Measurements from ENCODE around the gene ZNF189. TPM values are rescaled to one million over a fixed set of nuclear protein-coding genes. Genes with fewer than 3 reads are reported as not detected.

Gene ZNF189
- total and polyA plus RNA-seq, 2 donors (not counting 3 experiments of a cell fraction or from before 2014, with no cell fraction given): 3.3 to 14.6 TPM

DNA sequence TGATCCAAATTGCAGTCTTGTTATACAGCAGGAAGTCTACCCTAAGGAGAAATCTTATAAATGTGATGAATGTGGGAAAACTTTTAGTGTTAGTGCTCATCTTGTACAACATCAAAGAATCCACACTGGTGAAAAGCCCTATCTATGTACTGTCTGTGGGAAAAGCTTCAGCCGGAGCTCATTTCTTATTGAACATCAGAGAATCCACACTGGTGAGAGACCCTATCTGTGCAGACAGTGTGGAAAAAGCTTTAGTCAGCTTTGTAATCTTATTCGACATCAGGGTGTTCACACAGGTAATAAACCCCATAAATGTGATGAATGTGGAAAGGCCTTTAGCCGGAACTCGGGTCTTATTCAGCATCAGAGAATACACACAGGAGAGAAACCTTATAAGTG lies 10.4 kb downstream of the ZNF189 start:
- ChIA-PET POLR2A (interaction anchor here (1.4 kb wide), 1 partner anchor 9 kb away, joined by 3 read pairs; no protein-coding TSS in a partner anchor), CTCF (no interaction called here)
- H3K79me2 ChIP-seq (ENCODE audit: control insufficient read depth, insufficient read depth, low read length): no peaks in the 10 kb centered on the region
- no peak overlapping the region for H2AFZ ChIP-seq (ENCODE audit: low read depth, low read length)
- dilution Hi-C loops (cut with MboI; ENCODE audit: extremely low pct_ligation_motif_present, low sequenced_read_pairs): no loop called here
- H3K27me3 ChIP-seq (ENCODE audit: control insufficient read depth in 2 of 2, insufficient read depth in 2 of 2, low read length in 2 of 2): no peaks in the 10 kb centered on the region
- H3K27ac ChIP-seq (ENCODE audit: insufficient read depth, low read depth, low read length): no peak overlapping the region
- H3K36me3 ChIP-seq (ENCODE audit: control insufficient read depth in 2 of 2, extremely low read depth in 1 of 2, insufficient read depth in 2 of 2, low read length in 2 of 2): peaks cover 18 to 32% of the 10 kb centered on the region in 2 experiments
- peaks cover 30% of the 10 kb centered on the region for H3K9me3 ChIP-seq (replicated peaks; ENCODE audit: control insufficient read depth, insufficient read depth, low read length)
- DNase-seq (ENCODE audit: low read depth, low spot score) (no peak), FAIRE-seq (no peak)
- no TSS peak for BruUV-seq (replicated peaks)
- H3K9ac ChIP-seq (replicated peaks; ENCODE audit: extremely low read depth, insufficient read depth, low read length): no peak overlapping the region
- no peaks in the 10 kb centered on the region for H3K9me1 ChIP-seq (replicated peaks; ENCODE audit: control insufficient read depth, extremely low read depth, insufficient read depth, low read length)
- H3K4me1 ChIP-seq (ENCODE audit: control insufficient read depth, extremely low read depth, insufficient read depth, low read length): no peaks in the 10 kb centered on the region
- no peak overlapping the region for H3K4me2 ChIP-seq (ENCODE audit: insufficient read depth, low read length)
- no peaks in the 10 kb centered on the region for H4K20me1 ChIP-seq (replicated peaks; ENCODE audit: control insufficient read depth, extremely low read depth, insufficient read depth, low read length)
- no peak overlapping the region for H3K4me3 ChIP-seq (replicated peaks in 1 of 3; ENCODE audit: insufficient read depth in 1 of 3, low read depth in 1 of 3, low read length in 3 of 3)
- TF ChIP-seq POLR2A (IDR thresholded peaks at IDR 0.05; ENCODE audit: low read depth, low read length) (no peak), FOS (IDR thresholded peaks at IDR 0.05; ENCODE audit: borderline replicate concordance, insufficient read depth, low read length) (no peak)
- intact Hi-C loops (cut with micrococcal nuclease): no loop called here

DNA sequence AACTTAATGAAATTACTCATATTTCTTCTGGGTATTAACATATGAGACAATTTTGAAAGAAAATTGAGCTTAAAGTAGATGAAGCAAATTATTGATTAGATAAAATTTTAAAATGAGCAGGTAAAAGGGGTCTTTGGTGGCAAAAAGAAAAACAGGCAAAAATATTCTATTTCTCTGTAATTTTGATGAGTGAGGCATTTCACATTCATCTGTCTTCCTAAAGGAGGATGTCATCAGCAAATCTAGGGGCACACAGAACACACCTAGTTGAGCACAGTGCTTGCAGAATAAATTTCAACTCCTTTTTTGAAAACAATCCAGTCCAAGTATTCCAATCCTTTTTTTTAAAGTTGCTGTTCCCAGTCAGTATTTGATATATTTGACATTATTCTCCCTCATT lies 16.2 kb downstream of the ZNF189 start:
- TF ChIP-seq POLR2AphosphoS5 (IDR thresholded peaks at IDR 0.05; ENCODE audit: insufficient read depth, low read depth, low read length): no peak
- TF ChIP-seq JUN (IDR thresholded peaks at IDR 0.05; ENCODE audit: borderline replicate concordance, insufficient read depth, insufficient read length, low read depth): no peak
- no peak for TF ChIP-seq FOS (IDR thresholded peaks at IDR 0.05; ENCODE audit: borderline replicate concordance, insufficient read depth, low read length)
- no peak for TF ChIP-seq GATA2 (IDR thresholded peaks at IDR 0.05; ENCODE audit: insufficient read depth, insufficient read length, low read depth, low read length)
- no peak for TF ChIP-seq MYC (IDR thresholded peaks at IDR 0.05; ENCODE audit: low read depth, low read length)
- TF ChIP-seq POLR2A (IDR thresholded peaks at IDR 0.05; ENCODE audit: low read depth, low read length): no peak
- TF ChIP-seq, protein P1, sequence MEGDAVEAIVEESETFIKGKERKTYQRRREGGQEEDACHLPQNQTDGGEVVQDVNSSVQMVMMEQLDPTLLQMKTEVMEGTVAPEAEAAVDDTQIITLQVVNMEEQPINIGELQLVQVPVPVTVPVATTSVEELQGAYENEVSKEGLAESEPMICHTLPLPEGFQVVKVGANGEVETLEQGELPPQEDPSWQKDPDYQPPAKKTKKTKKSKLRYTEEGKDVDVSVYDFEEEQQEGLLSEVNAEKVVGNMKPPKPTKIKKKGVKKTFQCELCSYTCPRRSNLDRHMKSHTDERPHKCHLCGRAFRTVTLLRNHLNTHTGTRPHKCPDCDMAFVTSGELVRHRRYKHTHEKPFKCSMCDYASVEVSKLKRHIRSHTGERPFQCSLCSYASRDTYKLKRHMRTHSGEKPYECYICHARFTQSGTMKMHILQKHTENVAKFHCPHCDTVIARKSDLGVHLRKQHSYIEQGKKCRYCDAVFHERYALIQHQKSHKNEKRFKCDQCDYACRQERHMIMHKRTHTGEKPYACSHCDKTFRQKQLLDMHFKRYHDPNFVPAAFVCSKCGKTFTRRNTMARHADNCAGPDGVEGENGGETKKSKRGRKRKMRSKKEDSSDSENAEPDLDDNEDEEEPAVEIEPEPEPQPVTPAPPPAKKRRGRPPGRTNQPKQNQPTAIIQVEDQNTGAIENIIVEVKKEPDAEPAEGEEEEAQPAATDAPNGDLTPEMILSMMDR (IDR thresholded peaks at IDR 0.05; ENCODE audit: extremely low read depth in 1 of 2, insufficient read depth in 1 of 2, low read depth in 1 of 2, low read length in 2 of 2): no peak
- TF ChIP-seq, protein P2, sequence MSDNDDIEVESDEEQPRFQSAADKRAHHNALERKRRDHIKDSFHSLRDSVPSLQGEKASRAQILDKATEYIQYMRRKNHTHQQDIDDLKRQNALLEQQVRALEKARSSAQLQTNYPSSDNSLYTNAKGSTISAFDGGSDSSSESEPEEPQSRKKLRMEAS (IDR thresholded peaks at IDR 0.05; ENCODE audit: insufficient read depth, insufficient read length): no peak
- TF ChIP-seq EZH2 (IDR thresholded peaks at IDR 0.05; ENCODE audit: borderline replicate concordance, low read depth, low read length, severe bottlenecking): no peak
- intact Hi-C loops (cut with micrococcal nuclease) (no loop called here), dilution Hi-C loops (cut with MboI; ENCODE audit: extremely low pct_ligation_motif_present, low sequenced_read_pairs) (no loop called here)
- H3K4me2 ChIP-seq (ENCODE audit: insufficient read depth, low read length): no peak overlapping the region
- H3K27me3 ChIP-seq (ENCODE audit: control insufficient read depth in 2 of 2, insufficient read depth in 2 of 2, low read length in 2 of 2): no peaks in the 10 kb centered on the region
- H3K79me2 ChIP-seq (ENCODE audit: control insufficient read depth, insufficient read depth, low read length): no peaks in the 10 kb centered on the region
- FAIRE-seq: no peak
- ChIA-PET POLR2A (no interaction called here), CTCF (no interaction called here)
- H3K36me3 ChIP-seq (ENCODE audit: control insufficient read depth in 2 of 2, extremely low read depth in 1 of 2, insufficient read depth in 2 of 2, low read length in 2 of 2): no peaks in the 10 kb centered on the region
- no peak overlapping the region for H3K27ac ChIP-seq (ENCODE audit: insufficient read depth, low read depth, low read length)
- no peaks in the 10 kb centered on the region for H3K4me1 ChIP-seq (ENCODE audit: control insufficient read depth, extremely low read depth, insufficient read depth, low read length)
- H3K9me1 ChIP-seq (replicated peaks; ENCODE audit: control insufficient read depth, extremely low read depth, insufficient read depth, low read length): no peaks in the 10 kb centered on the region
- H3K9ac ChIP-seq (replicated peaks; ENCODE audit: extremely low read depth, insufficient read depth, low read length): no peak overlapping the region
- no TSS peak for BruUV-seq (replicated peaks)
- no peaks in the 10 kb centered on the region for H4K20me1 ChIP-seq (replicated peaks; ENCODE audit: control insufficient read depth, extremely low read depth, insufficient read depth, low read length)
- no peak for DNase-seq (ENCODE audit: low read depth, low spot score)
- no peak overlapping the region for H2AFZ ChIP-seq (ENCODE audit: low read depth, low read length)
- no peak overlapping the region for H3K4me3 ChIP-seq (replicated peaks in 1 of 3; ENCODE audit: insufficient read depth in 1 of 3, low read depth in 1 of 3, low read length in 3 of 3)
- peaks cover 9% of the 10 kb centered on the region for H3K9me3 ChIP-seq (replicated peaks; ENCODE audit: control insufficient read depth, insufficient read depth, low read length)

Data from endothelial cell of umbilical vein (primary cell).